Iris pigment epithelial cell (primary cell): ENCODE data around the gene MYL7.
A peak's percentile ranks its signal among the peaks of the same experiment; 100 is the strongest.

ENCODE experiments used
- DNase-seq: peaks from one replicate; pipeline ENCODE4 v3.0.0-alpha.2; 2011; ENCODE audit warnings: low read depth

Gene MYL7

DNA sequence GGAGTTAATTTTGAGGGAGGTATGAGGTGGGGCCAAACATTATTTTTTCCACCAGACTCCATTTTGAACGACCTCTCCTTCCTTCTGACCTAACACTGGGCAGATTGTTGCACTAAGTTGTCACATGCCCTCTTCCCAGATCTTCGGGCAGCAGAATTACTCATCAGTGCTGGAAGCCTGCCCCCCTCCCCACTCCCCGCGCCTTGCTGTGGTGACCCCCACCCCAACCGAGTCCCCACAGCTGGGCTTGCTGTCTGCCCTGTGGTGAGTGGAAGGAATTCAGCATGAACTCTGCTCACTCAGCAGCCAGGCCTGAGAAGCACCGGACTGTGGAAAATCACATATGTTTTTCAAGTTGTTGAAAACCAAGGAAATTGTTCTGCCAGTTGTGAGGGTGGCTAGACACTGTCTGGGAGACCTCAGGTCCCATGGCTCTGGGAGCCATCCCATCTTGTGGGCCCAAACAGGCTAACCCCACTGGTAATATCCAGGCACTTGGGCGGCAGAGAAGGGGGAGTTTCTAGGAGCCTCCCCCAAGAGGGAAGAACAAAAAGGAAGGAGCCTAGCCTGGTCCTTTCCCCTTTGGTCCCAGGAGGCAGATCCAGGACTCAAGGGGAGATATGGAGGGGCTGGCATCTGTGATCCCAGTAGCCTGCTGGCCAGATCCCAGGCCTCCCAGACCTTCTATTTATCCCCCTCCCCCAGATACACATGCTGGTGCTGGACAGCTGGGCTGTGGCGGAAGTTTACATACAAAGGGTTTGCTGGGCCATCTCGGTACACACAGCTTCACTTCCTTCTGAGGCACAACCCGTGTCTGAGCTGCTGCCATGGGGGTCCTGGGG, 40.5 kb downstream of the MYL7 start:
- DNase-seq, result peak; percentile 79

DNA sequence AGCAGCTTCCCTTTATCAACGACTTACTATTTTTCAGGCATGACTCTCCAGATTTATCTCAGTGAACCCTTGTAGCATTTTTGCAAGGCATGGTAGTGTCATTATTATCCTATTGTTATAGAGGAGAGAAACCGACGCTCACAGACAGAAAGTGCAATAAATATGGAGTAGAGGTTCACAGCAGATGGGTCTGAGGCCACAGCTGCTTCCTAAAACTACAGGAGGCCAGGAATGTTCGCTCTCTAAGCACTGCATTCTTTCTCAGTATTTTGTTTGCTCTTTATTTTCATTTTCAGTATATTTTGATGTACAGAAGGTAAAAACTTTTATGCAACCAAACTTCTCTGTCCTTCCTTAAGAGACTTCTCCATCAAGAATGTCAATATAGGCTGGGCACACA, 41.5 kb downstream of the MYL7 start:
- DNase-seq, result no peak

GRCh38 chr7:44098092-44099068, 42.8 kb downstream of the MYL7 start:
- no peak for DNase-seq

DNA sequence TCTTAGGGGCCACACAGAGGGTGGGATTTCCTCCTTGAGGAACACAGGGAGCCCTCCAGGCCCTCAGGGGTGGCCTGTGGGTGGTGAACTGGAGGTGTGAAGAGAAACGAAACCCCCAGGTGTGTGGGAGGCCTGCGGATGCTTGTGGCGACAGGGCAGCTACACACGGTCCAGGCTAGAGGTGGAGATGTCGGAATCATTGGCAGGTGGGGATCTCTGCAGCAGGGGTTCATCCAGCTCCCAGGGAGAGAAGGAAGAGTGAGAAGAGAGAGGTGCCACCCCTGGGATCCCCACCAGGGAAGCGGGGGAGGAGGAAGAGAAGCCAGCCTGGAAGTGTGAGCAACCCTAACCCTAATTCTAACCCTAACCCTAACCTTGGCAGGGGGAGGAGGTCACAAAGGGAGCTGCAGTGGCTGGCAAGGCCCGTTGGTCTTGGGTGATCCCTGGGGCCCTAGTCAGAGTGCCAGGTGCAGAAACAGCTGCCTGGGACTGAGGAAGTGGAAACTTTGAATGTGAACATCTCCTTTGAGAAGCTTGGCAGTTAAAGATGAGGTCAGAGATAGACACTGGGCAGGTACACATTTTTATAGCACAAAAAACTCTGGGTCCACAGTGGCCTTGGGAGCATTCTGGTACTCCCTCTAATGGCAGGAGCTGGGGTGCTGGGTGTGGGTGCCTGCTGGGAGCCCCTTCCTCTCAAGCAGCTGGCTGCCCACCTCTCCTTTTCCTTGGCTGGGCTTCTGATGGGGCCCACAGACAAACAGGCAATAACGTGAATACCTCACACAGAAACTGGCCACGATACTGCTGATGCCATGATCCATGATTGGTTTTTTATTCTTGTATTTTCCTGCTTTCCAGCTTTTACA, 43.8 kb downstream of the MYL7 start:
- DNase-seq, result no peak

- no peak for DNase-seq
These were observed 44.7 kb downstream of the MYL7 start for GRCh38 chr7:44096326-44096881.

DNA sequence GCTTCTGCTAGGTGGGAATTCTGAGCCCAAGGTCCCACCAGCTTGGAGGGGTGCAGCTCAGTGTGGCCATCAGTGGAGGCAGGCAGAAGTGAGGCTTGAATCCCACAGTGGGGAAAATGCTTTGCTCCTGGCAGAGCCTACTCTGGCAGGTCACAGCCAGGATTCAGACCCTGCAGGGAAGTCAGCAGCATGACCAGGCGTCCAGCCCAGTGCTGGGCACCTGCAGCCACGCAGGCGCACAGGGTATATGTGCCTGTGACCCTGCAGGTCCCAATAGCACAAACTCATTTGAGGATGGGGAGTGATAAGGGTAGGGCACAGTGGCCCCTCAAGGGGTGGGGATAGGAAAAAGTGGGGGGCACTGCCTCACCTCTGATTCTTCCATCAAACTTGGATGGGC, 45.4 kb downstream of the MYL7 start:
- no peak for DNase-seq

- DNase-seq, result no peak
These were observed 46.1 kb downstream of the MYL7 start for GRCh38 chr7:44094883-44095592.

DNA sequence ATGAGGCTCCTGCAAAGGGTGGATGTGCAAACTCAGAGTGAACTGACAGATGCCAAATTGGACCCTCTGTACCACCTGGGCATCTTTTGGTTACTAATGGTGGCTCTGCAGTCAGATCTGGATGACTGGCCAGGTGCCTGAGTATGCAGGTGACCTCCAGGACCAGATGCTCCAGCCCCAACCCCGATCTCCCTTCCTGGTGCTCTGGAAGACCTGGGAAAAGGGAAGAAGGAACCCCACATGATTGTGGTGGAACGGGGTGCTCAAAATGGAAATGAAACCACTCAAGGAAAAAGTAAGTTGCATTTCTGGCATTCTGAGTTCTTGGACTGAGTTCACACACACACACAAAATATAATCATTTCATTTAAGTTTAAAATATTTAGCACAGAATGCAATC, 46.8 kb downstream of the MYL7 start:
- no peak for DNase-seq

DNA sequence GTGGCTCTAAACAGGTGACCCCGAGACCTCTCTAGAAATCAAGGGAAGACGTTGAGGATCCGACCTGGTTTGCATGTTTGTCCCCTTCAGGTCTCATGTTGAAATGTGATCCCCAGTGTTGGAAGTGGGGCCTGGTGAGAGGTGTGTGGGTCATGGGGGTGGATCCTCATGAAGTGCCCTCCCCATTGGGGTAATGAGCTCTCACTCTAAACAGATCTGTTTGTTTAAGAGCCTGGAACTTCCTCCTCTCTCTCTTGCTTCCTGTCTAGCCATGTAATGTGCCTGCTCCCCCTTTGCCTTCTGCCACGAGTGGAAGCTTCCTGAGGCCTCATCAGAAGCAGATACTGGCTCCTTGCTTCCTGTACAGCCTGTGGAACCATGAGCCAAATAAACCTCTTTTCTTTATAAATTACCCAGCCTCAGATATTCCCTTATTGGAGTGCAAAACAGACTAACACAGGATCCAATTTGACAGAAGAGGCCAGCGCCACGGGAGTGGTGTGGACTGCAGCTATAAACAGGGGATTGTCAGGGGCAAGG, 48.0 kb downstream of the MYL7 start:
- no peak for DNase-seq
